22Rv1 (cell line): Measurements from ENCODE around the gene TPST1.

Experiments used
- ZFX ChIP-seq: fragments of 450-650 bp; IDR thresholded peaks from 2 replicates; pipeline ENCODE4 v1.6.1; 2017; ENCODE audit warnings: antibody characterized with exemption, borderline replicate concordance
- TF ChIP-seq, protein P1 (sequence below): fragments of 450-650 bp; IDR thresholded peaks from 2 replicates; pipeline ENCODE4 v1.5.1; 2017; ENCODE audit warnings: mild to moderate bottlenecking

DNA sequence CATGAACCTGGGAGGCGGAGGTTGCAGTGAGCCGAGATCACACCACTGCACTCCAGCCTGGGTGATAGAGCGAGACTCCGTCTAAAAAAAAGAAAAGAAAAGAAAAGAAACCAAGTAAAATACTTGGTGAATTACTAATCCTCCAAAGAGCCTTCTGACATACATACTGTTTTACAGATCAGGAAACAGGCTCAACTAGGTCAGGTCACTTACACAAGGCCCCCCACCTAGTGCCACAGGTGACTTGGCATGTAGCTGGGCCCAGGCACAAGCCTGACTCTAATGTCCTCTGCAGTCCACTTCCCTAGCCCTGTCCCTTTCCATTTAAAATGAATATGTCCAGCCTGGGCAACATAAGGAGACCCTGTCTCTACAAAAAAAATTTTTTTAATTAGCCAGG is 157.0 kb downstream of the TPST1 start:
- TF ChIP-seq, protein P1, sequence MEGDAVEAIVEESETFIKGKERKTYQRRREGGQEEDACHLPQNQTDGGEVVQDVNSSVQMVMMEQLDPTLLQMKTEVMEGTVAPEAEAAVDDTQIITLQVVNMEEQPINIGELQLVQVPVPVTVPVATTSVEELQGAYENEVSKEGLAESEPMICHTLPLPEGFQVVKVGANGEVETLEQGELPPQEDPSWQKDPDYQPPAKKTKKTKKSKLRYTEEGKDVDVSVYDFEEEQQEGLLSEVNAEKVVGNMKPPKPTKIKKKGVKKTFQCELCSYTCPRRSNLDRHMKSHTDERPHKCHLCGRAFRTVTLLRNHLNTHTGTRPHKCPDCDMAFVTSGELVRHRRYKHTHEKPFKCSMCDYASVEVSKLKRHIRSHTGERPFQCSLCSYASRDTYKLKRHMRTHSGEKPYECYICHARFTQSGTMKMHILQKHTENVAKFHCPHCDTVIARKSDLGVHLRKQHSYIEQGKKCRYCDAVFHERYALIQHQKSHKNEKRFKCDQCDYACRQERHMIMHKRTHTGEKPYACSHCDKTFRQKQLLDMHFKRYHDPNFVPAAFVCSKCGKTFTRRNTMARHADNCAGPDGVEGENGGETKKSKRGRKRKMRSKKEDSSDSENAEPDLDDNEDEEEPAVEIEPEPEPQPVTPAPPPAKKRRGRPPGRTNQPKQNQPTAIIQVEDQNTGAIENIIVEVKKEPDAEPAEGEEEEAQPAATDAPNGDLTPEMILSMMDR, result no peak
- TF ChIP-seq ZFX, result no peak
